ENCODE measurements around the gene TMEM198. TPM values are rescaled to one million over a fixed set of nuclear protein-coding genes. Genes with fewer than 3 reads are reported as not detected.

Gene TMEM198
- total and polyA plus RNA-seq, 2 donors (not counting 1 experiment from before 2014, with no cell fraction given): 0.39 to 1.1 TPM

DNA sequence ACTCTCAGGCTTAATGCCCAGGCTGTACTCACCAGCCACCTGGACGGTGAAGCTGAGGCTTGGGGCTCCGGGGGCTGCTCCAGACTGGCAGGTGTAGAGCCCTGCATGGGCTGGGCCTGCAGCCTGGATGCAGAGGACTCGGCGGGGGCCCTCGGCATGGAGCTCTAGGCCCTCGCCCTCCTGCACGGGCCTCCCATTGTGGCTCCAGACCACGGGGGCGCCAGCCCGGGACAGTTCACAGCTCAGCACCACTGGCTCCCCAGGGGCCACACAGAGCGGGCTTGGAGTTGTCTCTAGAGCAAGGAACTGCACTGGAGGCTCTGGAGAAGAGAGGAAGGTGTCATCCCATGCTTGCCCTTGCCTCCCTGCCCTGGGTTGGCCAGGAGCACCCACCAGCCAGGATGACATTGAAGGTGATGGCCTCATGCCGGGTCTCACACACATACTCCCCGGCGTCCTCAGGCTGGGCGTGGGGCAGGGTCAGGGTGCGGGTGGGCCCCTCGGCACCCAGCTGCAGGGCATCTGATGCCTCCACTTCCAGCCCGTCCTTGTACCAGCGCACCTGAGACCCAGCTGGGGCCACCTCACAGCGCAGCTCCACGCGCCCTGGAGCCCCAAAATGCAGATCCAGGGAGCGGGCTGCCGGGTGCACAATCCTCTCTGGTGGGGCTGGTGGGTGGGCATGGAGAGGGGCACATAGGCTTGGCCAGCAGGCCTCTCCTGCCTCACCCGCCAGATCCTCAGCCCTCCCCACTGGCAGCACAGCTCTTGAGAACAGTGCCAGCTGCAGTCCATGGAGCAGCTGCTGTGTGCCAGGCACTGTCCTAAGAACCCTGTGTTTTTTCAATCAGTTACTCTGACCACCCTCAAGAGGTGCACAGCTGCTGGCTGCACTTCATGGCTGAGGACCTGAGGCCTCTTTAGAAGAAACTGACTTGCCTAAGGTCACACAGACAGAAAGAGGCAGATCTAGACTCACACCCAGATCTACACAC, 14.3 kb downstream of the TMEM198 start:
- peaks cover 3 to 8% of the 10 kb centered on the region in 2 donors for H3K4me1 ChIP-seq (ENCODE audit: control insufficient read depth in 2 of 2, insufficient read depth in 2 of 2, low read length in 2 of 2)
- ATAC-seq (ENCODE audit: low read depth): no peak
- no peak for DNase-seq
- H3K36me3 ChIP-seq (replicated peaks in 1 of 2; ENCODE audit: control extremely low read depth in 1 of 2, control insufficient read depth in 1 of 2, extremely low read depth in 1 of 2, insufficient read depth in 2 of 2, low read length in 1 of 2): no peaks in the 10 kb centered on the region
- CTCF ChIA-PET: interaction anchor here (1.3 to 1.5 kb wide), 2 partner anchors 16 to 68 kb away, joined by 3 to 4 read pairs; no protein-coding TSS in a partner anchor
- peaks cover 40% of the 10 kb centered on the region for H3K27me3 Mint-ChIP-seq
- TF ChIP-seq, protein P1, sequence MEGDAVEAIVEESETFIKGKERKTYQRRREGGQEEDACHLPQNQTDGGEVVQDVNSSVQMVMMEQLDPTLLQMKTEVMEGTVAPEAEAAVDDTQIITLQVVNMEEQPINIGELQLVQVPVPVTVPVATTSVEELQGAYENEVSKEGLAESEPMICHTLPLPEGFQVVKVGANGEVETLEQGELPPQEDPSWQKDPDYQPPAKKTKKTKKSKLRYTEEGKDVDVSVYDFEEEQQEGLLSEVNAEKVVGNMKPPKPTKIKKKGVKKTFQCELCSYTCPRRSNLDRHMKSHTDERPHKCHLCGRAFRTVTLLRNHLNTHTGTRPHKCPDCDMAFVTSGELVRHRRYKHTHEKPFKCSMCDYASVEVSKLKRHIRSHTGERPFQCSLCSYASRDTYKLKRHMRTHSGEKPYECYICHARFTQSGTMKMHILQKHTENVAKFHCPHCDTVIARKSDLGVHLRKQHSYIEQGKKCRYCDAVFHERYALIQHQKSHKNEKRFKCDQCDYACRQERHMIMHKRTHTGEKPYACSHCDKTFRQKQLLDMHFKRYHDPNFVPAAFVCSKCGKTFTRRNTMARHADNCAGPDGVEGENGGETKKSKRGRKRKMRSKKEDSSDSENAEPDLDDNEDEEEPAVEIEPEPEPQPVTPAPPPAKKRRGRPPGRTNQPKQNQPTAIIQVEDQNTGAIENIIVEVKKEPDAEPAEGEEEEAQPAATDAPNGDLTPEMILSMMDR (IDR thresholded peaks at IDR 0.05): no peak
- no peak for TF ChIP-seq EZH2 (IDR thresholded peaks at IDR 0.05; ENCODE audit: borderline replicate concordance, insufficient read depth, low read depth, low read length, poor library complexity, severe bottlenecking)
- no peak overlapping the region for H3K4me3 ChIP-seq (ENCODE audit: control extremely low read depth in 1 of 5, extremely low read depth in 1 of 5, insufficient read depth in 1 of 5, low read depth in 2 of 5, low read length in 4 of 5)
- intact Hi-C loops (cut with micrococcal nuclease): no loop called here
- WGBS (ENCODE audit: insufficient coverage): 92% methylated on average over 25 of the region's 25 CpGs
- peaks cover 0 to 15% (median 0%) of the 10 kb centered on the region in 3 donors for H3K9me3 ChIP-seq (ENCODE audit: control extremely low read depth in 1 of 3, control insufficient read depth in 2 of 3, insufficient read depth in 1 of 3, low read length in 2 of 3)
- H3K4me3 Mint-ChIP-seq: no peak overlapping the region
- H3K79me2 ChIP-seq (ENCODE audit: control insufficient read depth, insufficient read depth, low read length): no peaks in the 10 kb centered on the region
- peaks cover 0 to 34% (median 11%) of the 10 kb centered on the region in 4 experiments for H3K27me3 ChIP-seq (replicated peaks in 1 of 4; ENCODE audit: control extremely low read depth in 1 of 4, control insufficient read depth in 3 of 4, insufficient read depth in 4 of 4, low read length in 3 of 4)
- no peak overlapping the region for H2AFZ ChIP-seq (ENCODE audit: insufficient read depth, low read depth, low read length, poor library complexity, severe bottlenecking)
- H3K9me3 Mint-ChIP-seq (ENCODE audit: insufficient read depth): no peaks in the 10 kb centered on the region
- H3K27ac Mint-ChIP-seq: no peak overlapping the region
- H3K4me2 ChIP-seq (replicated peaks; ENCODE audit: low read depth, low read length, poor library complexity, severe bottlenecking): no peak overlapping the region
- H3K9ac ChIP-seq (ENCODE audit: low read length): no peak overlapping the region
- H3K27ac ChIP-seq (ENCODE audit: low read length in 2 of 2): no peak overlapping the region
- H4K20me1 ChIP-seq (ENCODE audit: control insufficient read depth, insufficient read depth, low read length, poor library complexity, severe bottlenecking): no peaks in the 10 kb centered on the region
- H3K4me1 Mint-ChIP-seq: peaks cover 5% of the 10 kb centered on the region
- POLR2A ChIA-PET: no interaction called here

Measured in B cell (primary cell).